Sigmoid colon (tissue), 4 donors: Measurements from ENCODE around the gene NFIA.

ENCODE experiments used
- CTCF ChIP-seq, 4 experiments: fragments of 450-650 bp in 3 of 4; fragments of 200-600 bp in 1 of 4; IDR thresholded peaks; one replicate each; pipeline ENCODE4 v1.5.1; 2016 to 2019; ENCODE audit warnings: antibody characterized with exemption in 4 of 4, mild to moderate bottlenecking in 3 of 4, moderate library complexity in 2 of 4
- EP300 ChIP-seq, 4 donors: sonication (generic); formaldehyde crosslinking; IDR thresholded peaks; one replicate each; pipeline ENCODE4 v1.6.1; 2017; ENCODE audit warnings: antibody characterized with exemption in 4 of 4
- POLR2A ChIP-seq, 2 donors: fragments of 450-650 bp; IDR thresholded peaks; one replicate each; pipeline ENCODE4 v1.6.1; 2016; ENCODE audit warnings: antibody characterized with exemption in 2 of 2, mild to moderate bottlenecking in 2 of 2, moderate library complexity in 2 of 2
- POLR2AphosphoS5 ChIP-seq, 4 donors: sonication (generic); formaldehyde crosslinking; IDR thresholded peaks; one replicate each; pipeline ENCODE4 v1.6.1; 2017; ENCODE audit warnings: antibody characterized with exemption in 4 of 4

DNA sequence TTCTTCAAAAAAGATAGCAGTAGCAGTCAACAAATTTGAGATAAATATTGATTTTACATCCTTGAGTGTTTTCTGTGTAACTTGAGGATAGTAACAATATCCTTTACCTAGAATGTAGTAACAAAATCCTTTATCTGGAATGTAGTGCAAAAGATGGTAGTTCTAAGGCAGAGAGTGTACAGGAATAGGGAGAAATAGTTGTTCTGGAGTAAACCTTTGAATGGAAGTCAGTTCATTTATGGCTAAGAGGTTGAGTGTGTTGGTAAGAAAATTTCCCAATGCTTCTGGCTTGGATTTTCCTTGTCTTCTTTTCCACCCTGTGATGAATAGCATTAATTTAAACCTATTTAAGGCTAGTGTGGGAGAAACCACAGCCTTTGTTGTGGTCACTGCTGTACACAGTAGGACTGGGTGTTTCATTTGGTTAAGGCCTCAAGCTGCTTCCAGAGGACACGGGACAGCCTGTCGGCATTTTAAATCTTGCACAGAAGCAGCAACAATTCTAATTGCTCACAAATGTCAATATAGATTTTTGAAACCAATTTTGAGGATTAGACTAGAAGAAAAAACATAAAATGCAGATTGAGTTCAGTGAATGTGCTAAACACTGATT is 11.3 kb downstream of the NFIA start:
- TF ChIP-seq CTCF (IDR thresholded peaks at IDR 0.05) = no peak
- no peak for TF ChIP-seq EP300 (IDR thresholded peaks at IDR 0.05)
- no peak for TF ChIP-seq POLR2A (IDR thresholded peaks at IDR 0.05)
- TF ChIP-seq POLR2AphosphoS5 (IDR thresholded peaks at IDR 0.05) = no peak
